HG02884 (cell line): Measurements from ENCODE around the gene ANO5.
A peak's percentile ranks its signal among the peaks of the same experiment; 100 is the strongest.

Experiments
- ATAC-seq: cut with Tn5 transposase; IDR thresholded peaks from one replicate; pipeline ENCODE4 v1.9.1; 2021; ENCODE audit warnings: mild to moderate bottlenecking, moderate library complexity; ENCODE audit not compliant: unreplicated experiment

The ANO5 gene, protein sequence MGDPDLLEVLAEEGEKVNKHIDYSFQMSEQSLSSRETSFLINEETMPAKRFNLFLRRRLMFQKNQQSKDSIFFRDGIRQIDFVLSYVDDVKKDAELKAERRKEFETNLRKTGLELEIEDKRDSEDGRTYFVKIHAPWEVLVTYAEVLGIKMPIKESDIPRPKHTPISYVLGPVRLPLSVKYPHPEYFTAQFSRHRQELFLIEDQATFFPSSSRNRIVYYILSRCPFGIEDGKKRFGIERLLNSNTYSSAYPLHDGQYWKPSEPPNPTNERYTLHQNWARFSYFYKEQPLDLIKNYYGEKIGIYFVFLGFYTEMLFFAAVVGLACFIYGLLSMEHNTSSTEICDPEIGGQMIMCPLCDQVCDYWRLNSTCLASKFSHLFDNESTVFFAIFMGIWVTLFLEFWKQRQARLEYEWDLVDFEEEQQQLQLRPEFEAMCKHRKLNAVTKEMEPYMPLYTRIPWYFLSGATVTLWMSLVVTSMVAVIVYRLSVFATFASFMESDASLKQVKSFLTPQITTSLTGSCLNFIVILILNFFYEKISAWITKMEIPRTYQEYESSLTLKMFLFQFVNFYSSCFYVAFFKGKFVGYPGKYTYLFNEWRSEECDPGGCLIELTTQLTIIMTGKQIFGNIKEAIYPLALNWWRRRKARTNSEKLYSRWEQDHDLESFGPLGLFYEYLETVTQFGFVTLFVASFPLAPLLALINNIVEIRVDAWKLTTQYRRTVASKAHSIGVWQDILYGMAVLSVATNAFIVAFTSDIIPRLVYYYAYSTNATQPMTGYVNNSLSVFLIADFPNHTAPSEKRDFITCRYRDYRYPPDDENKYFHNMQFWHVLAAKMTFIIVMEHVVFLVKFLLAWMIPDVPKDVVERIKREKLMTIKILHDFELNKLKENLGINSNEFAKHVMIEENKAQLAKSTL

DNA sequence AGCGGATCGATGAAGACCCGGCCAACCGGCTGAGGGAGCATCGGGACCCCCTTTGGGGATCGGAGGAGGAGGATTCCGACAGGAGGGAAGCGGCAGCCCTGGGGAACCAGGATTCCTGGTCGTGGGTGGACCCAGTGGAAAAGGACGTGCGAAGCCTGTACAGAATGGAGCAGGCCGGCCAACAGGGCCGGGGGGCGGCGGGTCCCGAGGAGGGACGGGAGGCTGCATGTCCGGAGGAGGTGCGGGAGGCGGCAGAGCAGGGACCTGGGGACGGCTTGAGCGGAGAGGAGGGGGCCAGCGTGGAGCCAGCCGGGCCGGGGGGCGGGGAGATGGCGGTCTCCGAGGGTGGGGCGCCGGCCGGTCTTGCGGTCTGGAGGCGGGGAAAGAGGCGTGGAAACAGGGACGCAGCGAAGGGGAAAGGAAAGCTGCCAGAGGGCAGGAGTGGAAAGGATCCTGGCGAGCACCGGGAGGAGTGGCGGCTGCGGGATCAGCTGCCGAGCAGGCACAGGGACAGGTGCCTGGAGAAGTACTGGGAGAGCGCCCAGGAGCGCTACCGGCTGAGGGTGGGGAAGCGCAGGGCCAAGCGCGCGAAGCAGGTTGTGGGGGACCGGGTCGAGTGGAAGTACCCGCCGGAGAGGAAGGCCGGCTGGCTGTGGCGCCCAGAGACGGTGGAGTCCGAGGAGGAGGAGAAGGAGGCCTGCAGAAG, at the start of gene ANO5:
ANO5 (plus strand) TSS at position 444 of the 706 bp plus-strand sequence. CDS start 408 bp downstream, outside the sequence.
- ATAC-seq, result peak; percentile 46

GRCh38 chr11:22151649-22152197, 41.2 kb upstream of the ANO5 start:
- ATAC-seq, result no peak

- no peak for ATAC-seq
Observed at GRCh38 chr11:22157531-22157930, 35.4 kb upstream of the ANO5 start.

GRCh38 chr11:22161489-22161888, 31.4 kb upstream of the ANO5 start:
- no peak for ATAC-seq

DNA sequence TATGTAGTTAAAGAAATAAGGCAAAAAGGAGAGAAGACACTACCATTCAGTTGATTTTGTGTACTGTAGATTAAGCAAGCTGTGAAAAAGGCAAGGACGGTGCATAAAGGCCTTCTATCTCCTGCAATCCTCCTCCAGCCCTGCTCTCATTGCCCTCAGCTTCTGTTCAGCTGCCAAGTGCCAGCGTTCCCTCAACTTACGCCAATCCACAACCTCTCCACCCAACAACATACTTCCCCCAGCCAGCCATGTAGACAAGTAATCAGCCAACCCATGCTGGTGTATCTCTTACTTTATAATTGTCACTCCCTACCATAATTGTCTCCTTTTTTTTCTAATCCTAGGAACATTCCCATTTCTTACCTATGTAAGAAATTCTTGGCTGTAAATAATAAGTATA, 30.1 kb upstream of the ANO5 start:
- ATAC-seq, result no peak

DNA sequence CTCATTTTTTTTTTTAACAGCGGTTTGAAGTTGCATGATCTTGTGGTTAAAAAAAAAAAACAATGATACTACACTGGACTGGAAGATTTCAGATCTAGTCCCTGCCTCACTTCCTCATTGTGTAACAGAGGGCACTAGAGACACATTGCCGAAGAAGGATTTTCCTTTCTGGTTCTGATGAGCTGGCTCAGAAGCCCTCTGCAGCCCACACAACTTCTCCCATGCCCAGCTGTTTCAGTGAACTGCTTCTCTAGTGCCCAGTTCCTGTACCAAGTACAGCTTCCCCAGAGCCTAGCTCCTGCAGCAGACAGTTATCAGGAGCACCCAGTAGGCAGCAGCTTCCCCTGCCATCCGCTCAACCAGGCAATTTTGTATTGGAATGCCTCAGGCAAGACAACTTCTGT, 29.5 kb upstream of the ANO5 start:
- ATAC-seq, result peak; percentile 74

DNA sequence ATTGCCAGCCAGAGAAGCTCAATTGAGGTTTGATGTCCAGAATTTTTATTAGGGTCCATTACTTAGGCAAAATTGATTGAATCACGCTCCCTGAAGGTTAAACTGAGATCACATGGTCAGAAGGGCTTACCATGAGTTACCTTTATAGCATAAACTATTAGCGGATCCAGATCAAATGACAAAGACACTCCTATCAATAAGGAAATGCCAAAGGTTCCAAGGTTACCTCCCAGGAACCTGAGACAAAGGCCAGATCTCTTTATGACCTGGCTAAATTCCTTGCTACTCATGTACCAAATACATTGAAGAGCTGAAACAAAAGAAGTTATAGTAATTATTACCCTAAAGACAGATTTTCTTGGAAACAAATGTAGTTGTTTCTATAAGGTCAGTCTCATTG, 27.8 kb upstream of the ANO5 start:
- no peak for ATAC-seq

GRCh38 chr11:22165759-22166513, 26.9 kb upstream of the ANO5 start:
- ATAC-seq, result no peak

- ATAC-seq, result no peak
Observed at GRCh38 chr11:22169833-22170232, 23.1 kb upstream of the ANO5 start.

GRCh38 chr11:22173532-22173931, 19.4 kb upstream of the ANO5 start:
- no peak for ATAC-seq

DNA sequence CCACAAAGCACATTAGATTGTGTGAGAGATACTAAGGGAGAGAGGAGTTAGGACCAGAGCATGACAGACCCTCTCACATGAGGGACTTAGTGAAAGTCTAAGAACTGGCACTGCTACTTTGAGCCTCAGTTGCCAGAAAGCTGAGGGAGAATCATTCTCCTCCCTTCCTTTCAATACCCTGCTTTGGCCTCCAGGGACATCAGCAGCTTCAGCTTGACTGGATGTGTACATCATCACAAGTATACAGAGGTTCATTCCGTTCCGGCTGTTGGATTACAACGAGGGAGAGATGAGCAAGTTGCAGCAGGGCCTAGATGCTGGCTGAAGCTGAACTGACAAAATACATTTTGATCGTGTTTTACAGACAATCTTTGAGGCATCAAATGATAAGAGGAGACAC, 15.7 kb upstream of the ANO5 start:
- ATAC-seq, result no peak

- ATAC-seq, result no peak
Observed at GRCh38 chr11:22179626-22180025, 13.3 kb upstream of the ANO5 start.

DNA sequence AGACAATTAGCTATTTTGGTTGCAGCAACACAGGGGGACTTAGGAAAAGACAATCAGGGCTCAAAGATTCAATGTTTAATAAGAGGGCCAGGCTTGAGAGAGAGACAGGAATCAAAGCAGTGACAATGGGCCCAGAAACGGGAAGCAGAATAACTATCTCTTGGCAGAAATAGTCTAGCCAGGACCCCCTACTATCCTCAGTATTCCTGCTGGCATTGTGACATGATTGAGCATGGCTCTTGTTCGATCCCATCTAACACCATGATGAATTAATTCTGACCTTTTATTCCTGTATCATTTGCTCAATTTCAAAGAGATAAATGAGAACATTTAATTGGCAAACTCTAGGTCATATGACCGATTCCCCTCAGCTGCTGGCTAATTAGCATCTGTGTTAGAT, 12.8 kb upstream of the ANO5 start:
- no peak for ATAC-seq

GRCh38 chr11:22189660-22190059, 3.2 kb upstream of the ANO5 start:
- ATAC-seq, result no peak

DNA sequence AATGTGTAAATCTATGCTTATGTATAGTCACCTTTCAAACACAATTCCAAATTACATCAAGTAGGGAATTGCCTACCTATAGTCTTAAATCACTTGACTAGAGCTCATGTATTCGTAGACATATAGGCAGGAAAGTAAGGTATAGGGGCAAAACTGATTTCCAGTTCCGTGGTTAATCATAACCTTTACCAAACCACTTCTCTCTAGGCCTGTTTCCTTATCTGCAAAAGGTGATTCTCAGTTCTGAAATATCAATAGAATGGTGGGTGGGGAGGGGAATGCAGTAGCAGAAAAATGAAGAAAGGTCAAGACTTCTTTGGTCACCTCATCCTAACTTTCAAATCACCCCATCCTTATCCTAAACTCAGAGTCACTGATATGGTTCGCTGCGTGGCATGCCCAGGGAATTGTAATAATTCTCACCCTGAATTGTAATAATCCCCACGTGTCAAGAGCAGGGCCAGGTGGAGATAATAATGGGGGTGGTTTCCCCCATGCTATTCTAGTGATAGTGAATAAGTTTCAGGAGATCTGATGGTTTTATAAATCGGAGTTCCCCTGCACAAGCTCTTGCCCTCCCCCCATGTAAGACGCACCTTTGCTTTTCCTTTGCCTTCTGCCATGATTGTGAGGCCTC, 1.9 kb upstream of the ANO5 start:
- peak; percentile 32 for ATAC-seq

DNA sequence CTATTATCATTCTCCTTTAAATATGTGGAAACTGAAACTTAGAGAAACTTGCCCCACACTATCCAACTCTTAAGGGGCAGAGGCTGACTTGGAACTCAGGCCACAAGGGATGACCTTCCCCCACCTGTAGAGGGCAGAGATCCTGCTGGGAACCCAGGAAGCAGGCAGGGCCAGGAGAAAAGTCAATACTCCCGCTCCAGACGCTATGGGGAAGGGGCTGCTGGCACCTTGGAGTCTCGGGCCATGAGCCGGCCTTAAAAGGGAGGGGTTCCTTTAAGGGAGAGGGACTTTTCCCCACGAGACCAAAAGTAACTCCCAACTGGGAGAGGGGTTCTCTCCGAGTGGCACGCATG, 620 bp upstream of the ANO5 start:
- ATAC-seq, result no peak

DNA sequence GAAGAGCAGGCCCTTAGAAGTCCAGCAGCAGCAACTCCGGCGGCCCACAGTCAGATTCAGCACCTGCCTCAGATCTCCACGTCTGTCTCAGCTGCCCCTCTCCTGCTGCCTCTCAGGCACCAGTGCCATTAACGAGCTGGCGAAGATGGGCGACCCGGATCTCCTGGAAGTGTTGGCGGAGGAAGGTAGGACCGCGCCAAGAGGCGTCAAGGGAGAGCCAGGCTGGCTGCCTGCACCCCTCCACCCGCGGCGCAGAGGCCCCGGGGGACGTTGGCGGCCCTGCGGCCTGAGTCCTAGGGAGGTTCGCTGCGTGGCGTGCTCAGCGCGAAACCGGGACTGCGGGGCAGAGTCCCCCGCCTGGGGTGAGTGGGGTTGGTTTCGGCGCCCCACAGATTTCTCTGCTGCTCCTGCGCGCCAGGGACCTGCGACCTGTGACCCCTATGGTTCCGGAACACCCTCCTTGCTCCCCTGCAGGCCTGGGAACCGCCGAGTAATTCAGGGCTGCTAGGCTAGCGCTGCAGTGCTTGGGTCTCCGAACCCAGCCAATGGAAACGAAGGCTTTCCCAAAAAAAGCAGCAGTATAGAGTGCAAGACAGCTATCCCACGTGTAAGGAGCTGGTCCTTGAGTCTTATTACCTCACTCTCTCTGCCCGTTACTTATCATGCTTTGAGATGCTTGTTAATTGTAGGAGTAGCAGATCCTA, 615 bp downstream of the ANO5 start:
- peak; percentile 16 for ATAC-seq

- ATAC-seq, result no peak
Observed at GRCh38 chr11:22194306-22194705, 1.4 kb downstream of the ANO5 start.

DNA sequence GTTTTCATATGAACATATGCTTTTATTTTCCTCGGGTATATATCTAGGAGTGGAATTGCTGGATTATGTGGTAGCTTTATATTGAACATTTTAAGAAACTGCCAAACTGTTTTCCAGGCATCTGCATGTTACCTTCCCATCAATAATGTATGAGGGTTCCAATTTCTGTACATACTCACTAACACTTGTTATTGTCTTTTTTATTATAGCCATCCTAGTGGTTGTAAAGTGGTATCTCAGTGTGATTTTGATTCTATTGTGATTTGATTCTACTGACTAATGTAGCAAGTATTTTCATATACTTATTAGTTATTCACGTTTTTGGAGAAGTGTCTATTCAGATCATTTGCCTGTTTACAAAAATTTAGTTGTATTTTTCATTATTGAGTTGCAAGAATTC, 2.0 kb downstream of the ANO5 start:
- ATAC-seq, result no peak
